ENCODE results near the gene TCF7. TPM values are rescaled to one million over a fixed set of nuclear protein-coding genes. Genes with fewer than 3 reads are reported as not detected.

TCF7 gene
- total RNA-seq, 1 donor from 2014 or later, result under 0.01 TPM

GRCh38 chr5:134171972-134172371, 57.5 kb downstream of the TCF7 start:
- Histone ChIP-seq H3K36me3 (ENCODE audit: control insufficient read depth, insufficient read depth, low read length) (peaks cover 11% of the 10 kb centered on the region), H3K27me3 (ENCODE audit: control insufficient read depth, insufficient read depth, low read length) (no peaks in the 10 kb centered on the region), H3K4me3 (ENCODE audit: low read depth, low read length) (no peak overlapping the region)
- DNase-seq (ENCODE audit: low read depth) (no peak), FAIRE-seq (no peak)
- no peak for TF ChIP-seq CTCF (IDR thresholded peaks at IDR 0.05; ENCODE audit: insufficient read depth, low read length, severe bottlenecking)

- DNase-seq (ENCODE audit: low read depth), result peak; percentile 55
- FAIRE-seq, result no peak
- no peak for TF ChIP-seq CTCF (IDR thresholded peaks at IDR 0.05; ENCODE audit: insufficient read depth, low read length, severe bottlenecking)
- peaks cover 10% of the 10 kb centered on the region for H3K36me3 ChIP-seq (ENCODE audit: control insufficient read depth, insufficient read depth, low read length)
- H3K27me3 ChIP-seq (ENCODE audit: control insufficient read depth, insufficient read depth, low read length), result no peaks in the 10 kb centered on the region
- peak overlapping the region; percentile 92 for H3K4me3 ChIP-seq (ENCODE audit: low read depth, low read length)
Observed at GRCh38 chr5:134174841-134175839, 60.7 kb downstream of the TCF7 start.

GRCh38 chr5:134175921-134176510, 61.5 kb downstream of the TCF7 start:
- Histone ChIP-seq H3K4me3 (ENCODE audit: low read depth, low read length) (peak overlapping the region; percentile 92), H3K36me3 (ENCODE audit: control insufficient read depth, insufficient read depth, low read length) (peaks cover 7% of the 10 kb centered on the region), H3K27me3 (ENCODE audit: control insufficient read depth, insufficient read depth, low read length) (no peaks in the 10 kb centered on the region)
- TF ChIP-seq CTCF (IDR thresholded peaks at IDR 0.05; ENCODE audit: insufficient read depth, low read length, severe bottlenecking), result no peak
- FAIRE-seq, result no peak
- peak; percentile 19 for DNase-seq (ENCODE audit: low read depth)

- TF ChIP-seq CTCF (IDR thresholded peaks at IDR 0.05; ENCODE audit: insufficient read depth, low read length, severe bottlenecking), result no peak
- no peak for FAIRE-seq
- peaks cover 4% of the 10 kb centered on the region for H3K36me3 ChIP-seq (ENCODE audit: control insufficient read depth, insufficient read depth, low read length)
- DNase-seq (ENCODE audit: low read depth), result peak; percentile 54
- peak within 1 kb of the TSS; percentile 92 for H3K4me3 ChIP-seq (ENCODE audit: low read depth, low read length)
- no peaks in the 10 kb centered on the region for H3K27me3 ChIP-seq (ENCODE audit: control insufficient read depth, insufficient read depth, low read length)
Observed at GRCh38 chr5:134176511-134177368, 62.3 kb downstream of the TCF7 start, which contains the start of gene SKP1. Gene SKP1 (minus strand): TSS chr5:134176950. CDS start chr5:134174022, 2,928 bp downstream.

GRCh38 chr5:134177369-134178095, 63.1 kb downstream of the TCF7 start:
- TF ChIP-seq CTCF (IDR thresholded peaks at IDR 0.05; ENCODE audit: insufficient read depth, low read length, severe bottlenecking), result no peak
- Histone ChIP-seq H3K36me3 (ENCODE audit: control insufficient read depth, insufficient read depth, low read length) (peaks cover 2% of the 10 kb centered on the region), H3K27me3 (ENCODE audit: control insufficient read depth, insufficient read depth, low read length) (no peaks in the 10 kb centered on the region), H3K4me3 (ENCODE audit: low read depth, low read length) (peak overlapping the region; percentile 92)
- DNase-seq (ENCODE audit: low read depth) (peak; percentile 76), FAIRE-seq (no peak)

All from bronchial epithelial cell (primary cell).